SU-DHL-6 (cell line): ENCODE measurements around the gene KLC4.

ENCODE experiments used
- EZH2phosphoT487 ChIP-seq: fragments of 200-600 bp; sonication (generic), shearing (Covaris generic); conservative IDR thresholded peaks from 2 replicates; pipeline ENCODE4 v1.6.1; 2018; ENCODE audit warnings: mild to moderate bottlenecking, antibody characterized with exemption, low read length, moderate library complexity, mixed read lengths
- TF ChIP-seq, protein P1 (sequence below): fragments of 200-600 bp; sonication (generic); IDR thresholded peaks from one replicate; pipeline ENCODE4 v1.5.1; 2017; ENCODE audit warnings: antibody characterized with exemption, mild to moderate bottlenecking, low read length, moderate library complexity; ENCODE audit not compliant: insufficient read depth, poor library complexity, severe bottlenecking

DNA sequence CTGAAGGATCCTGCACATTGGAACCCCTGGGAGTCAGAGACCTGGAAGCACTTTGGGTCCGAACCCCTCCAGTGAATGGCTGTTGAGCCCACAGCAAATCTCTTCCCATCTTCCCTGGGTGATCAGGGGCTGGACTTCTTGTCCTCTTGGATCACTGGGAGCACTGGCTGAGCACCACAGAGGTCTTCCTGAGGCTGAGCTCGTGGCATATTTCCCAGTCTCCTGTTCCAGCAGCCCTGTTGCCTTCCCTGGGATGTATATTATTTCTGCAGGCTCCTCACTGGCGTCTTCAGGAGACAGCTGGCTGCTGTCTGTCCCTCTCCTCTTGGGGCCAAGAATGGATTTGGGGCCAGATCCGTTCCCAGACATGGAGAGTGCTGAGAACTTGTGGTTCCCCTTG, 60.1 kb downstream of the KLC4 start:
- TF ChIP-seq, protein P1, sequence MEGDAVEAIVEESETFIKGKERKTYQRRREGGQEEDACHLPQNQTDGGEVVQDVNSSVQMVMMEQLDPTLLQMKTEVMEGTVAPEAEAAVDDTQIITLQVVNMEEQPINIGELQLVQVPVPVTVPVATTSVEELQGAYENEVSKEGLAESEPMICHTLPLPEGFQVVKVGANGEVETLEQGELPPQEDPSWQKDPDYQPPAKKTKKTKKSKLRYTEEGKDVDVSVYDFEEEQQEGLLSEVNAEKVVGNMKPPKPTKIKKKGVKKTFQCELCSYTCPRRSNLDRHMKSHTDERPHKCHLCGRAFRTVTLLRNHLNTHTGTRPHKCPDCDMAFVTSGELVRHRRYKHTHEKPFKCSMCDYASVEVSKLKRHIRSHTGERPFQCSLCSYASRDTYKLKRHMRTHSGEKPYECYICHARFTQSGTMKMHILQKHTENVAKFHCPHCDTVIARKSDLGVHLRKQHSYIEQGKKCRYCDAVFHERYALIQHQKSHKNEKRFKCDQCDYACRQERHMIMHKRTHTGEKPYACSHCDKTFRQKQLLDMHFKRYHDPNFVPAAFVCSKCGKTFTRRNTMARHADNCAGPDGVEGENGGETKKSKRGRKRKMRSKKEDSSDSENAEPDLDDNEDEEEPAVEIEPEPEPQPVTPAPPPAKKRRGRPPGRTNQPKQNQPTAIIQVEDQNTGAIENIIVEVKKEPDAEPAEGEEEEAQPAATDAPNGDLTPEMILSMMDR, result no peak
- TF ChIP-seq EZH2phosphoT487, result no peak
